A549 treated with RU486 at 1 μM for 4 hours (cell line): ENCODE data around the gene CNR2. TPM values are rescaled to one million over a fixed set of nuclear protein-coding genes. Genes with fewer than 3 reads are reported as not detected.

ENCODE experiments used
- total RNA-seq: library from RNA; stranded (reverse); fragments of 200-300 nt; extraction: Qiagen RNA extraction; gene quantifications from 5 replicates; pipeline ENCODE4 v1.2.3, GENCODE V29; 2022; ENCODE audit warnings: low read depth

The CNR2 gene
- not detected in 5 replicates for total RNA-seq

GRCh38 chr1:23913212-23913880 is at the start of gene CNR2:
CNR2 (minus strand) TSS chr1:23913362; CDS start chr1:23875617, 37,745 bp downstream.

DNA sequence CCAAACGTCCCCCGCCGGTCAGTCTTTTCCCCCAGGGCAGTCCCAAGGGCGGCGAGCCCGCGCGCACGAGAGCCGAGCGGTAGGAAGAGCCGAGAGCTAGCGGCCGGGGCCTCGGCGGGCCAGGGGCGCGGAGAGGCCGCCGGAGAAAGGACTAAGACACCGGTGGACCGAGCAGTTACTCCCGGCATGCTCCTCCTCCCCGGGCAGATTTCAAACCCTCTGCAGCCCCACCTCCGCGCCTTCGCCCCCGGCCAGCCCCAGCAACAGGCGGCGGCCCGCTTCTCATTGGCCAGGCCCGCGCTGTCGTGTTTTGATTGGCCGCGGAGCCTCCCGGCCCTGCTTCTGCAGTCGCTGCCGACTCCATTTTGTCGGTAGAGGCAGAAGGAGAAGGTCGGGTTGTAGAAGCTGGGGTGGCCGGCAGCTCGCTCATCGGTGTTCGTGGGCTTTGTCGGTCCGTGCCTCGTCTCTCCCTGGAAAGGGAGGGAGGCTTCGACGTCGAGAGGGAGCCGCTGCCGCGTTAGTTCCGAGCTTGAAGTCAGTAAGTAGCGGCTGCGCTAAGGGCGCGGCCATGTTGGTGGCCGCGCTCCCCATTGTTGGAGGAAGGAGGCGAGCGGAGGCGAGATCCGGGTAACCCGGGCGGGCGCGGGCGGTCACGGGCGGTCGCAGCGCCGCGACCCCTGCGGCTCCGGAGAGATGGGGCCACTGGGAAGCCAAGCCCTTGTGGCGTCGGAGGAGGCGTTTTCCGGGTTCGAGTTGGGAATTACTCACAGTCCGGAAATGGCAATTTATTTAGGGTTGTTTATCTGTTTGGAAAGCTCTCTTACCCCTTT is 46.5 kb upstream of the CNR2 start, which contains the start of gene PNRC2:
Gene PNRC2, plus strand, starts transcription at position 368 of the 830 bp plus-strand sequence. CDS start 1,630 bp downstream, outside the sequence.

GRCh38 chr1:23867895-23868556 is 45.1 kb downstream of the CNR2 start, which contains the start of gene FUCA1:
FUCA1 (minus strand) TSS chr1:23868290; CDS start chr1:23868286, 4 bp downstream.

GRCh38 chr1:23825076-23825761 is 87.9 kb downstream of the CNR2 start, which contains the start of gene HMGCL:
HMGCL (minus strand) TSS chr1:23825429; CDS start chr1:23825415, 14 bp downstream.

Other genes starting within 250 kb of the CNR2 start
- gene RPL11, start 221.6 kb downstream of the CNR2 start, total RNA-seq, result 1,340 to 1,601 TPM (median 1,411 TPM) in 5 replicates
- gene ELOA, start 169.9 kb downstream of the CNR2 start, total RNA-seq, result 25.9 to 33.7 TPM (median 26.9 TPM) in 5 replicates
- gene PITHD1, start 134.9 kb downstream of the CNR2 start, total RNA-seq, result 31.0 to 42.0 TPM (median 38.2 TPM) in 5 replicates
- gene LYPLA2, start 122.2 kb downstream of the CNR2 start, total RNA-seq, result 53.7 to 62.8 TPM (median 57.9 TPM) in 5 replicates
- gene GALE, start 112.6 kb downstream of the CNR2 start, total RNA-seq, result 68.2 to 85.6 TPM (median 72.5 TPM) in 5 replicates
- gene HMGCL, start 87.9 kb downstream of the CNR2 start, total RNA-seq, result 10.7 to 14.7 TPM (median 13.0 TPM) in 5 replicates
- 6.7 to 11.3 TPM (median 9.7 TPM) in 5 replicates for gene FUCA1, start 45.1 kb downstream of the CNR2 start, total RNA-seq
- gene PNRC2, start 46.5 kb upstream of the CNR2 start, total RNA-seq, result 29.7 to 41.1 TPM (median 34.3 TPM) in 5 replicates
- 65.5 to 94.6 TPM (median 85.0 TPM) in 5 replicates for gene SRSF10, start 67.0 kb upstream of the CNR2 start, total RNA-seq
- gene MYOM3, start 198.8 kb upstream of the CNR2 start, total RNA-seq, result 5.8 to 7.2 TPM (median 6.4 TPM) in 5 replicates
- 3.8 to 5.5 TPM (median 4.3 TPM) in 5 replicates for gene IL22RA1, start 229.8 kb upstream of the CNR2 start, total RNA-seq